ENCODE results near the gene TTC38.
"Not testable (repeated sequence)": the region's sequence is repeated elsewhere in the genome, so short reads cannot be mapped to it uniquely, and the experiment has no call there.

TTC38 gene

DNA sequence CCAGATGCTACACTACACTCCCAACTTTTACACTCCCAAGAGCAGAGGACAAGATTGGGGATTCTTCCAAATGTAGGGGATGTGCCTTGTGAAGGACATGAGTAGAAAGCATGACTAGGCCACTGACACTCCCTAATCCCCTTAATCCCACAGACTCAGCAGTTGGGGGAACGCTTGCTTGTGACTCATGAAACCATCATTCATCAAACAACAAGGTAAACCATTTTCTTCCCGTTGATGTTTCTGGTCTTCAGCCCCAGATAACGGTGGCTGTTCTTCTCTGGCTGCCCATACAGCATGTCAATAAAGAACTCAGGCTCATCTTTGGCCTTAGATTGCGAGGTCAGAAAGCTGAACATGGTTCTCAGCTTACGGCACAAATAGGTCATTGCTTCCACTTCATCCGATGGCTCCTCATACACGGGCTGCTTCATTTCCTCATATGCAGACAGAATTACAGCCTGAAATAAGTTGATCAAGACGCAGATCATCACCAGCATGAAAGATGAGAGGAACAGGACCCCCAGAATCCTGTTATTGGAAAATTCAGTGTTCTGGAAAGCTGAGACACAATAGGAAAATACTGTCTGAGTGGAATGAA lies 11.3 kb upstream of the TTC38 start:
- H3K4me3 ChIP-seq (replicated peaks; ENCODE audit: low read depth, low read length): no peak overlapping the region
- TF ChIP-seq, protein P1, sequence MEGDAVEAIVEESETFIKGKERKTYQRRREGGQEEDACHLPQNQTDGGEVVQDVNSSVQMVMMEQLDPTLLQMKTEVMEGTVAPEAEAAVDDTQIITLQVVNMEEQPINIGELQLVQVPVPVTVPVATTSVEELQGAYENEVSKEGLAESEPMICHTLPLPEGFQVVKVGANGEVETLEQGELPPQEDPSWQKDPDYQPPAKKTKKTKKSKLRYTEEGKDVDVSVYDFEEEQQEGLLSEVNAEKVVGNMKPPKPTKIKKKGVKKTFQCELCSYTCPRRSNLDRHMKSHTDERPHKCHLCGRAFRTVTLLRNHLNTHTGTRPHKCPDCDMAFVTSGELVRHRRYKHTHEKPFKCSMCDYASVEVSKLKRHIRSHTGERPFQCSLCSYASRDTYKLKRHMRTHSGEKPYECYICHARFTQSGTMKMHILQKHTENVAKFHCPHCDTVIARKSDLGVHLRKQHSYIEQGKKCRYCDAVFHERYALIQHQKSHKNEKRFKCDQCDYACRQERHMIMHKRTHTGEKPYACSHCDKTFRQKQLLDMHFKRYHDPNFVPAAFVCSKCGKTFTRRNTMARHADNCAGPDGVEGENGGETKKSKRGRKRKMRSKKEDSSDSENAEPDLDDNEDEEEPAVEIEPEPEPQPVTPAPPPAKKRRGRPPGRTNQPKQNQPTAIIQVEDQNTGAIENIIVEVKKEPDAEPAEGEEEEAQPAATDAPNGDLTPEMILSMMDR (IDR thresholded peaks at IDR 0.05; ENCODE audit: insufficient read depth, low read length, poor library complexity, severe bottlenecking): no peak
- H3K27me3 ChIP-seq (replicated peaks; ENCODE audit: control insufficient read depth, insufficient read depth, low read length): no peaks in the 10 kb centered on the region
- DNase-seq (ENCODE audit: extremely low read depth, insufficient read length): no peak
- H3K36me3 ChIP-seq (ENCODE audit: control insufficient read depth, insufficient read depth, low read length): no peaks in the 10 kb centered on the region

DNA sequence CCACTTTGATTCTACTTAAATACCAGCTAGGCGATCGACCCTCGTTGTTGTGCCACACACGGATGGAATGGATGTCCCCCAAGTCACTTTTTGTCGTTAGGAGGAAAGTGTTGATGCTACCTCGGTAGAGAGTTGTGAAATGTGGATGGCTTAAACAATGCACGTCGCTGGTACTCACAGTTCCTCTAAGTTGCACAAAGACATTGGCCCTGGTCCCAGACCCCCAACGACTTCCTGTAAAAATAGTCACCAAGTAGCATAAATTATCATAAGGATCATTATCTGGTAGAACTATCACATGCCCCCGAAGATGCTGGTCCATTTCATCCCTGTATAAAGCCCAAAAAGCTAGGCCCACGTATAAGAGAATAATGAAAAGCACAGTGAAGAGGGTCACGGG lies 8.4 kb upstream of the TTC38 start:
- H3K27me3 ChIP-seq (replicated peaks; ENCODE audit: control insufficient read depth, insufficient read depth, low read length): no peaks in the 10 kb centered on the region
- DNase-seq (ENCODE audit: extremely low read depth, insufficient read length): no peak
- no peak overlapping the region for H3K4me3 ChIP-seq (replicated peaks; ENCODE audit: low read depth, low read length)
- TF ChIP-seq, protein P1 (IDR thresholded peaks at IDR 0.05; ENCODE audit: insufficient read depth, low read length, poor library complexity, severe bottlenecking): no peak
- no peaks in the 10 kb centered on the region for H3K36me3 ChIP-seq (ENCODE audit: control insufficient read depth, insufficient read depth, low read length)

DNA sequence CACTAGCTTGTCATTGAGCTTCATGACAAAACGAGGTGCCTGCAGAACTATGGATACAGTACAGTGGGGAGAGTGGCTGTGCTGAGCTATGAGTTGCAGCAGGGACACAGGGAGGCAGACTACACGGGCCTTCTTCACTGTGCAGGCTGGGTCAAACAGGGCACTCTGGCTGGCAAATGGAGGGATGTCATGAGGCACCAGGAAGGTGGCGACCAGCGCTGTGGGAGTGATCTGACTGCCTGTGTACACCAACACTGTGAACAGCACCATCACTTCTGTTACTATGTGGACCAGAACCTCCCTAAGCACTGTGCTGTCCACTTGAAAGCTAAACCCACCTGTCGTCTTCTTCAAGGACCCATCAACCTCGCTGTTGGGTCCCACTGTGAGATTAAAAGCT lies 7.8 kb upstream of the TTC38 start:
- Histone ChIP-seq H3K4me3 (replicated peaks; ENCODE audit: low read depth, low read length) (no peak overlapping the region), H3K36me3 (ENCODE audit: control insufficient read depth, insufficient read depth, low read length) (no peaks in the 10 kb centered on the region), H3K27me3 (replicated peaks; ENCODE audit: control insufficient read depth, insufficient read depth, low read length) (no peaks in the 10 kb centered on the region)
- TF ChIP-seq, protein P1 (IDR thresholded peaks at IDR 0.05; ENCODE audit: insufficient read depth, low read length, poor library complexity, severe bottlenecking): no peak
- DNase-seq (ENCODE audit: extremely low read depth, insufficient read length): no peak

DNA sequence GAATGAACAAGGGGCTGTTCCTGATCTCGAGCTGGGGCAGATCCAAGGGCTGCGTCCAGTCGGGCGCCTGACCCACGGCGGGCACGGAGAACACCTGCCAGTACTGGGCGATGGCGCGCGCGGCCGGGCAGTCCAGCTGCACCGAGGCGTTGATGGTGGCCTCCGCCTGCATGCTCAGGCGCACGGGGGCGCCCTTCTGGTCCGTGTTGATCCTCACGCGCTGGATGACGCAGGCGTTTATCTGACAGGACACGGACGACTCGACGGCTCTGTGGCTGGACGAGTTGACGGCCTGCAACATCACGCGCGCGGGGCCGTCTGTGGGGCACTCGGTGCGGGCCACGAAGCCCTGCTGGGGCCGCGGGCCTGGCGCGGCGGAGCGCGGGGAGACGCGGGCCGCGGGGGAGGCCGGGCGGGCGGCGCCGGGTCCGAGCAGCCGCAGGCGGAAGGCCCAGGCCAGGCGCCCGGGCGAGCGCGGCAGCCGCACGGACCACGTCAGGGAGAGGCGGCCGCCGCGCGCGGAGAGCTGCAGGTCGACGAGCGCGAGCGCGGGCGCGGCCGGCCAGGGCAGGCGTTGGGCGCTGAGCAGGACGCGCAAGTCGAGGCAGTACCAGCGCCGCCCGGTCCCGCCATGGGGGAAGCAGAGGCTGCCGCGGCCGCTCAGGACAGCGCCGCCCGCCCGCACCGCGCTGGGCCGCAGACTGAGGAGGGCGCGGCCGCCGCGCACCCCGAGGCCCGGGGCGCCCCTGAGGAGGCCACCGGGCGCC lies 5.2 kb upstream of the TTC38 start:
- no peak for DNase-seq (ENCODE audit: extremely low read depth, insufficient read length)
- TF ChIP-seq, protein P1 (IDR thresholded peaks at IDR 0.05; ENCODE audit: insufficient read depth, low read length, poor library complexity, severe bottlenecking): no peak
- Histone ChIP-seq H3K27me3 (replicated peaks; ENCODE audit: control insufficient read depth, insufficient read depth, low read length) (no peaks in the 10 kb centered on the region), H3K4me3 (replicated peaks; ENCODE audit: low read depth, low read length) (no peak overlapping the region), H3K36me3 (ENCODE audit: control insufficient read depth, insufficient read depth, low read length) (no peaks in the 10 kb centered on the region)

DNA sequence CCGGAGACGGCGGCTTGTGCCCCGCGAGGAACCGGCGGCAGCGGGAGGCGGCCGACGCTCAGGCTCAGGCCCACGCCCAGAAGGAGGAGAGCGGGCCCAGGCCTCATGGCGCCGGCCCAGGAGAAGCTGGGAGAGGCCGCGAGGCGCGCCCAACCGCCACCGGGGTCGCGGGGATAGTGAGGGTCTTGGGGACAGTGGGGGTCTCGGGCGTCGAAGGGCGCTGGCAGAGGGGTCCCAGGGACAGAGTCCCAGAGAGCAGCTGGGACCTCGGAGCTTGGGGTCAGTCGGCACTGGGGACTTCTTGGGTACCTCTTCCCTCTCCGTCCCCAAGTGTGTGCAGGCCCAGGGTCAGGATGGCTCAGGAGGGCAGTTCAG lies 4.6 kb upstream of the TTC38 start, which contains the start of gene PKDREJ:
Gene PKDREJ (minus strand): TSS at position 128 of the 375 bp plus-strand sequence. CDS start 21 bp downstream, at position 107.
- TF ChIP-seq, protein P1 (IDR thresholded peaks at IDR 0.05; ENCODE audit: insufficient read depth, low read length, poor library complexity, severe bottlenecking): no peak
- H3K36me3 ChIP-seq (ENCODE audit: control insufficient read depth, insufficient read depth, low read length): no peaks in the 10 kb centered on the region
- no peak within 1 kb of the TSS for H3K4me3 ChIP-seq (replicated peaks; ENCODE audit: low read depth, low read length)
- H3K27me3 ChIP-seq (replicated peaks; ENCODE audit: control insufficient read depth, insufficient read depth, low read length): no peaks in the 10 kb centered on the region
- DNase-seq (ENCODE audit: extremely low read depth, insufficient read length): no peak

DNA sequence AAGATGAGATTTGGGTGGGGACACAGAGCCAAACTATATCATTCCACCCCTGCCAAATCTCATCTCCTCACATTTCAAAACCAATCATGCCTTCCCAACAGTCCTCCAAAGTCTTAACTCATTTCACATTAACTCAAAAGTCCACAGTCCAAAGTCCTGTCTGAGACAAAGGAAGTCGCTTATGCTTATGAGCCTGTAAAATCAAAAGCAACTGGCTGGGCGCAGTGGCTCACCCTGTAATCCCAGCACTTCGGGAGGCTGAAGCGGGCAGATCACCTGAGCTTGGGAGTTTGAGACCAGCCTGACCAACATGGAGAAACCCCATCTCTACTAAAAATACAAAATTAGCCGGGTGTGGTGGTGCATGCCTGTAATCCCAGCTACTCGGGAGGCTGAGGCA lies 3.3 kb upstream of the TTC38 start:
- DNase-seq (ENCODE audit: extremely low read depth, insufficient read length); H3K27me3 ChIP-seq (replicated peaks; ENCODE audit: control insufficient read depth, insufficient read depth, low read length); H3K36me3 ChIP-seq (ENCODE audit: control insufficient read depth, insufficient read depth, low read length); H3K4me3 ChIP-seq (replicated peaks; ENCODE audit: low read depth, low read length): not testable (repeated sequence)

DNA sequence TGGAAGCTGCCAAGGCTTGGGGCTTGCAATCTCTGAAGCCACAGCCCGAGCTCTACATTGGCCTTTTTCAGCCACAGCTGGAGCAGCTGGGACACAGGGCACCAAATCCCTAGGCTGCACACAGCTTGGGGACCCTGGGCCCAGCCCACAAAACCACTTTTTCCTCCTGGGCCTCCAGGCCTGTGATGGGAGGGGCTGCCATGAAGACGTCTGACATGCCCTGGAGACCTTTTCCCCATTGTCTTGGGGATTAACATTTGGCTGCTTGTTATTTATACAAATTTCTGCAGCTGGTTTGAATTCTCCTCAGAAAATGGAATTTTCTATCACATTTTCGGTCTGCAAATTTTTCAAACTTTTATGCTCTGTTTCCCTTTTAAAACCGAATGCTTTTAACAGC lies 2.2 kb upstream of the TTC38 start:
- not testable (repeated sequence) for H3K4me3 ChIP-seq (replicated peaks; ENCODE audit: low read depth, low read length); H3K27me3 ChIP-seq (replicated peaks; ENCODE audit: control insufficient read depth, insufficient read depth, low read length); DNase-seq (ENCODE audit: extremely low read depth, insufficient read length); H3K36me3 ChIP-seq (ENCODE audit: control insufficient read depth, insufficient read depth, low read length)

Measured in GM06990 (cell line).